Vagina (tissue), 2 donors: ENCODE measurements around the gene KMT5B.

ENCODE experiments used
- CTCF ChIP-seq, 3 experiments: fragments of 450-650 bp in 2 of 3; fragments of 200-600 bp in 1 of 3; sonication (generic) in 1 of 3; IDR thresholded peaks; one replicate each; pipeline ENCODE4 v1.5.1; 2017 to 2019; ENCODE audit warnings: antibody characterized with exemption in 3 of 3, mild to moderate bottlenecking in 2 of 3, moderate library complexity in 2 of 3
- POLR2A ChIP-seq, 2 donors: fragments of 450-650 bp; IDR thresholded peaks; one replicate each; pipeline ENCODE4 v1.6.1; 2017; ENCODE audit warnings: antibody characterized with exemption in 2 of 2, mild to moderate bottlenecking in 2 of 2, moderate library complexity in 2 of 2

- TF ChIP-seq CTCF (IDR thresholded peaks at IDR 0.05) (no peak), POLR2A (IDR thresholded peaks at IDR 0.05) (no peak)
Measured at GRCh38 chr11:68199295-68199987, 13.7 kb downstream of the KMT5B start.
